ENCODE measurements around the gene FLT4.

The FLT4 gene

DNA sequence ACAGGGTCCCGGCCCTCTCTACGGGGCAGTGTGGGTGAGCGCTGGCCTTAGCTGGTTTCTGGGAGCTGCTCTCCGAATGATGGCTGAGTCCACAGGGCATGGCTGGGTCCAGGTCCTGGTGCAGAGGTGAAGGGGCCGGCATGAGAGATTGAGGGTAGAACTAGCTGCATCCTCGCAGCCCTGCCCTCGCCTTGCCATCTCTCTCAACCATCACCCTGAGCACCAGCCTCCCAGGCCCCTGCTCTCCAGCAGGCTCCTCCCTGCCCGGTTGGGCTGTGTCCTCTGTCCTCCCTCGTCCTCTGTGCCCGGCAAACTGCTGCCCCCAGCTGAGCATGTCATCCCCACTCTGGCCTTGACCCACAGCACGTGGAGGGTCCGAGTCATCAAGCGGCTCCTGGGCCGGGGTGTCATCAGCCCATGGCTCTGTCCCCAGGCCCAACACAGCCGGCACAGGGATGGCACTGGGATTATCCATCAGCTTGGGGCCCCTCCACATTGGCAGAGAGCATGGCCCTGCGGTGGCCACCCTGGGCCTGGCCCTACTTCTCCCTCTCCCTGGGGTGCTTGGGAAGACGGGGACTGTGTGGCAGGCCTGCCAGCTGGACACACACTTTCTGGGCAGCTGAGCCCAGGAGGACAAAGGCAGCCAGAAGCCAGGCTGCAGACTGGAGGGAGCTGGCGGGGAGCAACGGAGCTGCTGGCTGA lies 8.4 kb downstream of the FLT4 start:
- no peak for DNase-seq

DNA sequence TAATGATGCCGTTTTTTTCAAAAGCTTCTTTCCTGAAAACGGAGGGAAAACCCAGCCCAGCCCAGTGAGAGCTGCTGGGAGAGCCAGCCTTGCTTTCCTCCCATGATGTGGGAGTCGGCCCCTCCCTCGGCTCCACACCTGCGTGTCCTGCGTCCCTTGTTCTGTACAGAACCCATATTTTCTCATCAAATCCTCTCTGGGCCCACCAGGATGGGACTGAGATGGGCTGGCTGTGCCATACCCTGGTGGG lies 8.9 kb downstream of the FLT4 start:
- no peak for DNase-seq

DNA sequence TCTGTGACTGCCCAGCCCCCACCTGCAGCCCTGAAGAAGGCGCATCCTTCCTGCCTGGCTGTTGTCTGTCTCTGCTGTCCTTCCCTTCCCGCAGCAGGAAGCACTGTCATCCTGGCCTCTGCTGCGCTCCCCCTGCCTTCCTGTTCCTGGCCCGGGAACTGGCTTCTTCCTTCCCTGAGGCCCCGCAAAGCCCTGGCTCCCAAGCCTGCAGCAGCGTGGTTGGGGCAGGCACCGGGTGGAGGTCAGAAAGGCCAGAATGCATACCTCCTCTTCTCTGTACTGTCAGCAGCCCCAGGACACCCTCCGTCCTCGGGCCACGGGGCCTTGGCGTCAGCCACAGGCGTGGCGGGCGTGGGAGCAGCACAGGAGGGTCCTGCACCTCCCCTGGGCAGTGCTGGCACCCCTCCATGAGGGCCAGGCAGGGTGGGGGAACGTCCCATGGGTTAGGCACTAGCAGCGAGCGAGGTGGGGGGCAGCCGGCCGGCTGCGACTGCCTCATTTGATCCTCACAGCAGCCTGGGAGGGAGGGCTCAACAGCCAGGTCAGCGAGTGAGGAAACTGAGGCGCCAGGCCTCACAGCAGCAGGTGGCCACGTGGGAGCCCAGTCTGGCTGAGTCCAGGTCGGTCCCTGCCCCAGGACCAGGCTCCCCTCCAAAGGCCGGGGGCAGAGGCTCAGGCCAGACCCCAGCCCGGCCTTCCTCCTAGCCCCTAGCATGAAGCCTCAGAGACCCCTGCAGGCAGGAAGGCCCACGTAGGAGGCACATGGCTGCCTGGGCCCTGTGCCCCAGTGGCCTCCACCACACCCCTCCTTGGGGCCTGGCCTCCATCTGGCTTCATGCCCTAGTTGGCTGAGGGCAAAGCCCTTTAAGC lies 9.4 kb downstream of the FLT4 start:
- DNase-seq = no peak

DNA sequence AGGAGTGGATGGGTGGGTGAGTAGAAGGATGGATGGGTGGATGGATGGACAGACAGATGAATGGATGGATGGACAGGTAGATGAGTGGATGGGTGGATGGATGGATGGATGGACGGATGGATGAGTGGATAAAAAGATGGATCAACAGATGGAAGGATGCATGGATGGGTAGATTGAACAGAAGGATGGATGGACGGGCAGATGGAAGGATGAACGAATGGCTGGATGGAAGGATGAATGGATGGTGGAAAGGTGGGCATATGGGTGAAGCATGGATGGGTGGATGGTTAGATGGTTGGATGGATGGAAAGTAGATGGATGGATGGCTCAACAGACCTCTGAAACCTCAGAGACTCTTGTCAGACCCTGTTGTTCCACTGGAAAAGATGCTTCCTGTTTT lies 10.1 kb downstream of the FLT4 start:
- no peak for DNase-seq

DNA sequence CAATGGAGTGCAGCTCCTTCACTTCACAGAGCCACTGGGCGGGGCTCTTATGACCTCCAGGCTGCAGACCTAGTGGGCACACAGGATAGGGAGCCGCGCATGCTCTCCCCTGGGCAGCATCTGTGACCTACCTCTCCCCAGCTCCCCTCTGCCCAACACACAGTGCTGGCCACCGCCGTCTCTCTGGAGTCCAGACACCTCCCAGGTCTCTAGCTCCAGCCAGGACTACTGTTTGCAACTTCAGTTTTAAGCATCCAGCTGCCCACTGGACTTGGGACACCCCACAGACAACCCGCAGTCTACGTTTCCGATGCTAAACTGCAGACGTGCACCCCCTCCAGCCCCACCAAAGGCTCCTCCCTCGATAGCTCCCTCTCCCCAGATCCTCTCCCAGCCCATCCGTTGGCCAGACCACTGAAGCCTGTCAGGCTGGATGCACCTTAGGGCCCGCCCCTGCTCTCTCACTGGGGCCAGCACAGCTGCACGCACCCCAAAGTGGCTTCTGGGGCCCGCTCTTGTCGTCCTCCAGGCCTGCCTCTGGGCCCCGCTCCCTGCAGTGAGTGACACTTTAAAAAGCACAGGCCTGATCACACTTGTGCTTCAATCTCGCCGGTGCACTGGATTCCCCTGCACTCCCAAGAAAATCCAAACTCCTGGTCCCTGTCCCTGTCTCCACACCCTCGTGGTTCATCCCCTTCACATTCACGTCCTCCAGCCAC lies 11.3 kb downstream of the FLT4 start:
- DNase-seq = no peak

DNA sequence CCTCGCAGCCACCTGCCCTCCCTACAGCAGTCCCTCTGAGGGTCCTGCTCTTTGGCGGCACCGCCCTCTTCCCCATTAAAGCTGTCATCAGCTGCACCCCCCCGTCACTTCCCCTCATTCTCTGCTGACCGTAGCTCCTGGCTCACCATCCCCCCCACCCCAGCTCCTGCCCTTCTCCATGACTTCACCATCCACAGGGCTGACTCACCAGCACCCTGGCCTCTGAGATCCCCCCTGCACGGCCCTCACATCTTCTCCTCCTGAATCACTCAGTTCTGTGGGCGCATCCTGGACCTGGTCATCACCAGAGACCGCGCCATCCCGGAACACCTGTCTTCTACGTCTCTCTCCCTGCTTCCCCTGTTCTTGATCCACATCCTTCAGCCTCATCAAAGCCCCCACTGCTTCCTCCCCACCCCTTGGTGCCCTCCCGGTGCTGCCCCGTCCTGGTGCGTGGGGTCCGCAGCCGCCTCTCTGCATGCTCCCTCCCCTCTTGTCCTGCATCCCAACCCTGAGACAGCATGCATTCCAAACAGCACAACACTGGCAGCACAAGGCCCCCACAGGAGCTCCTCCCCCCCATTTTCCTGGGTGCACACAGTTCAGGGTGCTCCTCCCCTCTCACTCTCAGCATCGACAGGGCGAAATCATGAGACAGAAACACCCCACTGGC lies 12.9 kb downstream of the FLT4 start:
- DNase-seq = no peak

DNA sequence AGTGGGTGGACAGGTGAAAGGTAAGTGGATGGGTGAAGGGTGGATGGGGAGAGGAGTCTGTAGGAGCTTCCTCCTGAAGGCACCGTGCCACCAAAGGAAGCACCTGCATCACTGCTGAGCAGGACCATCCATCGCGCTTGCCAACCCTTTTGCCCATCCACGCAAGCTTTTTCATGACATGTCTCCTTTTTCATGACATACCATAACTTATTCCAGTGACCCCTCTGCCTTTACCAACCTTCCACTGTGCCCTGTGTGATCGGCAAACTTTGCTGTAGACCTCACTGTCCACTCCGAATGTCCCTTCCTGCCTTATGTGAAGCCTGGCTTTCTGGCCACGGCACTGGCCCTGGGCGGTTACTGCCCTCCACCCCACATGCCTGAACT lies 13.4 kb downstream of the FLT4 start:
- no peak for DNase-seq

DNA sequence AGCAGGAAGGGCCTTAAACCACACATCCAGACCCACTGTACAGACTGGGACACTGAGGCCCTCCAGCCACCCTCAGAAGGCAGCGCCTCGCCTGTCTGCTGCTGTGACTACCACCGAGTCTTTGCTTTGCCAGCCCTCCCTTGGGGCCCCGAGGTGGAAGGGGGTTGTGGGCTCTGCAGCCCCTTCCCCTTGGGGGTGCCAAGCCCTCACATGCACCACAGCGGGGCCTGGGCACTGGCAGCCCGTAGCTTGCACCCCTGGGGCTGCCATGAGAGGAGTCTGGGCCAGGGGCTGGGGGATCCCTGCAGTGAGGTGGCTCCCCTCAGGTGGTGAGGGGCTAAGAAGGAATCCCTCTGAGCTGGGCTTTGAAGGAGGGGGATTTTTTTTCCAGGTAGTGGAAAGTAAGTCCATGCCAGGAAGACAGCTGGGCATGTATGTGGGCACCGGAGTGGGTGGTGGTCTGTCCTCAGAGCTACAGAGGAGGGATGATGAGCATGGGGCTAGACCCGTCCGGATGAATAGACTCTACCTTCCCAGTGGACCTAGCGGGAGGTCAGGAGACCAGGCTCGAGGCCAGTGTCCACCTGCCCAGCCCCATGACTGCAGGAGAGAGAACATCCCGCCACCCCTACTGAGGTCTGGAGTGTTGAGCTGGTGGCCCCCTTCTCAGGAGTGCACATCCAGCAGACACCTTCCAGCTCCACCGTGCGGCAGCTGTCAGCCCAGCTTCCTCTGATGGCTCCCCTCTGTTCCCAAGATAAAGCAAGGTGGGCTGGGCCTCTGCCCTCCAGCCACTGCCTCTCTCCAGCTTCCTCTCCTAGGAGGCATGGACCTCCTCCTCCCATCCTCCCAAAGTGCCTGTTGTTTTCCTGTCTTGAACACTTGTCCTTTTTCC lies 15.9 kb downstream of the FLT4 start:
- no peak for DNase-seq

DNA sequence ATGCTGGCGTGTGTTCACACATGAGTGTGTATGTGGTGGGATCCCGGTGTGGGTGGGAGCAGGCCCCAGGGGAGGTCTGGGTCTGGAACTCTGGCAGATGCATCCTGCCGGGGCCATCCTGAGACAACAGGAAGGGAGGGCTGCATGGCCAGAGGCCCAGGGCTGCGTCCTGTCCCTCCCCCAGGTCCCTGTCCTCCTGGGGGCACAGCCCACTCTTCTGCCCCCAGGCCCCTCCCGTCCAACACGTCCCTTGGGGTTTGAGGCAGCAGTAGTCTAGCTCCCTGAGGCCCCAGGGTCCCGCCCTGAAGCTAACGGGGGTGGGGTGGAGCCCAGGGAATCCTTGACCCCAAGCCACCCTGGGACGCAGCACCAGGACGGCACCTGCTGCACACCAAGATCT lies 16.6 kb downstream of the FLT4 start:
- no peak for DNase-seq

DNA sequence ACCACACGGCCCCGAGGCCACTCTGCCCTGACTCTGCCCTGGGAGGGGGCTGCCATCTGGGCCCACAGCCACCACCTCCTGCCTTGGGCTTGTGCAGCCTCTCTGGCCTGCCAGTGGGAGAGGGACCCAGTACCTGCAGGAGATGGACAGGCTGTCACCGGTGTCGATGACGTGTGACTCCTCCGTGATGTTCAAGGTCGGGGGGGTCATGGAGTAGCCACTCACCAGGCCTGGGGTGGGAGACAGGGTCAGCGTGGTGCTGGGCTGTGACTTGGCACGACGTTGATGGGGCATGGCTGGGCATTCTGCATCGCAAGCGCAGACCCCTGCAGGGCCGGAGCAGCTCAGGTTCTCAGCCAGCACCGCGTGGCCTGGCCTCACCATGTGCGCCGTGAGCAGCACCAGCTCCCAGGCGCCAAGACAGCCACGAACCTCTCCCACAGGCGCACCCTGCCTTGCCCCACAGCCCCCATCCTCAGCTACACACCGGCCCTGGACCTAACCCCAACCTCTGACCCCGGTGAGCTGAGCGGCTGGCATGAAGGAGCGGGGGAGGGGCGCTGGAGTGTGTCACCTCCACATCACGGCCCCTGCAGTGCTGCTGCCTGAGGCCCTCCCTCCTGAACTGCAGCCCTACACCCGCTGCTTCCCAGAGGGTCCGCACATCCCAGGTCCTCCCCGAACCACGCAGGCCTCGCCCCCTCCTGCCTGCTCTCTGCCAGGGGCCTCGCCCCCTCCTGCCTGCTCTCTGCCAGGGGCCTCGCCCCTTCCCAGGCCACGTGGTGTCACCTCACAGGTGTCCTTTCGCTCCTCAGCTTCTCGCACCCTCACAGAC lies 17.6 kb downstream of the FLT4 start:
- no peak for DNase-seq

DNA sequence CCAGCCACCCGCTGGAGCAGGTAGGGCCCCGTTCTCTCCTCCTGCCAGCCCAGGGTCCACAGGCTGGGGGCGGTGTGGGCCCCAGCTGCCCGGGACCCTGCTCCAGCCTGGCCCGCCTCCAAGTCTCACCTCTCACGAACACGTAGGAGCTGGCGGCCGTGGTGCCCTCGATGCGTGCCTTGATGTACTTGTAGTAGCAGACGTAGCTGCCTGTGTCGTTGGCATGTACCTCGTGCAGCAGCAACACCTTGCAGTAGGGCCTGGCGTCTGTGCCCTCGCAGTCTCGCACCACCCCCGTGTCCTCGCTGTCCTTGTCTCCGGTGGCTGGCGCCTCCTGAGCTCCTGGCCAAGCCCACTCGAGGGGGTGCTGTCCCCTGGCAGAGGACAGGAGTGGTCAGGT lies 19.0 kb downstream of the FLT4 start:
- no peak for DNase-seq

DNA sequence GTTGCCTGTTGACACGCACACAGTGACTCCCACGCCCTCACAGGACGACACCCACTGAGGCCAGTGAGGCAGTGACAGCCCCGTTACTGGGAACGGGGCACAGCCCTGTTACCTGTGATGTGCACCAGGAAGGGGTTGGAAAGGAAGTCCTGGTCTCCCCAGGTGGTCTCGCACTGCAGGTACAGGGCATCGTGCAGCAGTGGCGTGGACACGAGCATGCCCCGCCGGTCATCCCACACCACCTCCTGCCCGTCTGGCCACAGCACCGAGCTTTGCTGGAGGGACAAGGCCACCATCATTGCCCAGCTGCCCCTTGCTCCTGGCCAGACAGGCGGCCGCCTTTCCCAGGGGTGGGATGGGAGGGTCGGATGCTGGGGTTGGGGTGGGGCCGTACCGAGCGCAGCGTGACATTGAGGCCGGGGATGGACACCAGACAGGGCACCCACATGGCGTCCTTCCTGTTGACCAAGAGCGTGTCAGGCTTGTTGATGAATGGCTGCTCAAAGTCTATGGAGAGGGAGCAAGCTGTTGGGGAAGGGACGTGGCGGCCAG lies 19.5 kb downstream of the FLT4 start:
- DNase-seq = no peak

DNA sequence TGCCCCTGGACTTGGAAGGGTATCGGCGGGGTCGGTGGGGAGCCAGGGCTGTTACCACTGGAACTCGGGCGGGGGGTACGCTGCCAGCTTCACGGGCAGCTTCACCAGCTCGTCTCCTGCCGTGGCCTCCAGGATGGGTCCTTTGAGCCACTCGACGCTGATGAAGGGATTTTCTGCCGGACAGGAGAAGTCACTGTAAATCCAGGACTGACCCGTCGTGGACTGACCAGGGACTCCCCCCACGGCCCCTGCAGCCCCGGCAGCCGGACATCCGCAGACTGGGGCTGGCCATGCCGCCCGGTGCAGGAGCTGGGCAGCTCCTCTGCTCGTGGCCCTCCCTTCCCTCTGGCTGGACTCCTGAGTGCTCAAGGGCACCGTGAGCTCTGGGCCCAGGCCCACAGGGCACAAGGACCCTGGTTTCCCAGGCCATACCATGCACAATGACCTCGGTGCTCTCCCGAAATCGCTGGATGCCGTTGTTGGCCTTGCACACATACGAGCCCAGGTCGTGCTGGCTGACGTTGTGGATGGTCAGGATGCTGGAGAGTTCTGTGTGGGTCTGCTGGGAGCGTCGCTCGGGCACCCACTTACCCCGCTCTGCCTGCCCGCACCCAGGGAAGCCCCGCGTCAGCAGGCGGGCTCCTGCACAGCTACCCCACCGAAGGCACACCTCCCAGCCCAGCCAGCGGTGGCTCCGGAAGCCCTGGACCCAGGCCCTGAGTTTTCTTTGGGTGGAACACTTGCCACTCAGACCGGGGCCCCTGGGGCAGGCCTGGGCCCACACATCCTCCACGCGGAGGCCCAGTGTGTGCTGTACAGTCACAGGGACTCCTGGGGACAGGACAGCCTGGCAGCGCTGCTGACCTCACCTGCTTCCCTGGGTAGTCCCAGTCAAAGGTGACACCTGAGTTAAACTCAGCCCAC lies 20.3 kb downstream of the FLT4 start:
- DNase-seq = no peak

DNA sequence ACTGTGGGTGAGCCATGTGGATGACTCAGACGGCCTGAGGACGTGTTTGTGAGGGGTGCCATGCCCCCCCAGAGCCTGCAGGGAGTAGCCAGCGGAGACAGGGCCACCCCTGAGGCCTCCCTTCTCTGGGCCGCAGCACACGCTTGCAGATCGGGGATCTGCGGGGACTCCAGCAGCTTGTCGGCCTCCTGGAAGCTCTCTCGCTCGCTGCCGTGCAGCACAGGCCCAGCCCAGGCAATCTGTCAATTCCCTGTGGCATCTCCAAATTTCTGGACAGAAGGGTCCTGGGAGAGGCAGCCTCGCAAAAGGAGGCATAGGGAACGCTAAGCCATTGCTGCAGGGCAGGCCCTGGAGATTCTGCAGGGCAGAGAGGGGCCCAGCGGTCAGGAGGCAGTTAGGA lies 21.2 kb downstream of the FLT4 start:
- DNase-seq = no peak

DNA sequence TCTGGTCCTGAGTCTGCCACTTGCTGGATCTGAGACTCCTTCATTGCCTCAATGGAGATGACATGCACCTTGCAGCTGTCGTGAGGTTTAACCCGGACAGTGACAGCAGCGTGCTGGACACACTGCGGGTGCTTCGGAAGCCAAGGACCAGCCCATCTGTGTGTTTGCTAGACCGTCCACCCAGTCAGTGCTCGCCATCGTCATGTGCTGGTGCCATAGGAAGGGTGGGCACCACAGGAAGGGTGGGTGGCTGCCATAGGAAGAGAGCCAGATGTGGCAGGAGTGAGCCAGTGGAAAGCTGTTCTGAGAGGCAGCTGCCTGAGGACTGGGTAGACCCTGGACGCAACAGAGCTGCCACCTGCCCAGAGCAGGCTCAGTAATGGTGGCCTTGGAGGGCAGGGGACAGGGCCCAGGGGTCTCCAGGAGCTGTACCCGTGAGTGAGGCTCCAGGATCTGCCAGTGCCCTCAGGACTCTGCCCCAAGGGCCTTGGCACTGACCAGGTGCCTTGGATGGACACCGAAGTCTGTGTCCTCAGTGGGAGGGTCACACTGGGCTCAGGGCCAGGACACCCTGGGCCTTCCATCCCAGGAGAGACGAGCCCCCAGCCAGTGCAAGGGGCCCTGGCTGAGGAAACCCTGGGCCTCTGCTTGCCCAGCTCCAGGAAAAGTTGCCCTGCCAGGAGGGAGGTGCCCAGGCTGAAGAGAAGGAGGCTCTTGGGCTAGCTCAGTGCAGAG lies 21.8 kb downstream of the FLT4 start:
- no peak for DNase-seq

DNA sequence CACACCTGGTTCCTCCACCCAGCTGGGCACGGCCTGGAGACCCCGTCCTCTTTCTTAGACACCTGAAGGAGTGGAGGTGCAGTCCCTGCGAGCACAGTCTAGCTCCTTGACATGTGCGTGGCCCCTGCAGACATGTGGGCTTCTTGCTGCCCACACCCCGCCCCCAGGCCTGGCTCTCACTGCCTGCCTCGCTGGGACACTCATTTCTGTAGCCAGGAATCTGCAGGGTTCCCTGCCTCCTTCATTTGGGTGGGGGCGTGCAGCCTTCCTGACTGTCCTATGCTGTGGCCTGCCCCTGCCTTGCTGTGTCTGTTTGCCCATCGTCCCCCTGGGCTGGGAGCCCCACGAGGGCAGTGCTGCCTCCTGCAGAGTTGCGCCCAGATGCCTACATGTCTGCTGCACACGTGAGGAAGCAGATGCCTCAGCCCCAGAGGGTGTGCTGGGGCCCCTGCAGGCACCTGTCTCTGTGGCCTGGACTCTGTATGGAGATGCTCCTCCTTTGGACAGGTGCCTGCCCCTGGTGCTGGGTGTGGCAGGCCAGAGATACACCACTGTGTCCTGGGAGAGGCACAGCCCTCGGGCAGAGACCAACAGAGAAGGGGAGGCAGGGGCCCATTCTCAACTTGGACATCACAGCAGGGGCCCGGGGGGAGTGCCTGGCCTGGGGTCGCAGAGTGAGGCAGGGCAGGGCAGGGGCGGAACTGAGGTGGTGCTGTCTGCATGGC lies 22.6 kb downstream of the FLT4 start:
- no peak for DNase-seq

DNA sequence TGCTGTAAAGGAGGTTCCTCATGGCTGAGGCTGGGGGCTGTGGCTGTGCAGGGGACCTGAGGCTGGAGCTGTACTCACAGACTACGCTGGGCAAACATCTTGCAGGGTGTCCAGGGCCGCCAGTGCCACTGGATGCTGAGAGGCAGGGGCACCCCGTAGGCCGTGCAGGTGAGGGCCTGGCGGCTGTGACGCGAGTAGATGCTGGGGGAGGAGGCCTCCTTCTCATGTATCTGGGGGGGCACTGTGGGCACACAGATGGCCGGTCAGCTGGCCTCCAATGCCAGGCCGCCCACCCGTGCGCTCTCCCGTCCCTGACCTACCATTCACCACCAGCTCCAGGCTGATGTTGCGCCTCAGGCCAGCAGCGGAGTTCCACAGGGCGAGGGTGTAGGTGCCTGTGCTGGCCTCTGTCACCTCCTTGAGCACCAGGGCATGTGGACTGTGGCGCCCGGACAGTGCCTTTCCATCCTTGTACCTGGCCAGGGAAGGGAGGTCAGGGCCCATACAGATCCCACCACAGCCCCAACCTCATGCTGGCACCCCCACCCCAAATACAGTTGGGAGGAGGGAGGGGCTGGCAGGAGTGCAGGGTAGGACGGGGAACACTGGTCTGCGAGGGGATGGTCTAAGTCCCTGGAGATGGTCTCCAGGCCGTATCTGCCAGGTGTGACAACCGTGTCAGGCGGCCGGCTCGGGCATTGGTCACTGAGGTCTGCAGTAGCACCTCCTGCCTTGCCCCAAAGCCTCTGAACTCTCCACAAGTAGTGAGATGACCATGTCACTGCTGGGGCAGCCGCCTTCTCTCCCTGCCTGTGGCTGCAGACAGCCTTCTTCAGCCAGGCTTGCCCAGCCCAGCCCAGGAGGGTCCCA lies 23.4 kb downstream of the FLT4 start:
- DNase-seq = no peak
